ENCODE measurements around the gene UBTD2.

The UBTD2 gene

GRCh38 chr5:172319708-172320441, 36.3 kb upstream of the UBTD2 start:
- TF ChIP-seq, protein P1, sequence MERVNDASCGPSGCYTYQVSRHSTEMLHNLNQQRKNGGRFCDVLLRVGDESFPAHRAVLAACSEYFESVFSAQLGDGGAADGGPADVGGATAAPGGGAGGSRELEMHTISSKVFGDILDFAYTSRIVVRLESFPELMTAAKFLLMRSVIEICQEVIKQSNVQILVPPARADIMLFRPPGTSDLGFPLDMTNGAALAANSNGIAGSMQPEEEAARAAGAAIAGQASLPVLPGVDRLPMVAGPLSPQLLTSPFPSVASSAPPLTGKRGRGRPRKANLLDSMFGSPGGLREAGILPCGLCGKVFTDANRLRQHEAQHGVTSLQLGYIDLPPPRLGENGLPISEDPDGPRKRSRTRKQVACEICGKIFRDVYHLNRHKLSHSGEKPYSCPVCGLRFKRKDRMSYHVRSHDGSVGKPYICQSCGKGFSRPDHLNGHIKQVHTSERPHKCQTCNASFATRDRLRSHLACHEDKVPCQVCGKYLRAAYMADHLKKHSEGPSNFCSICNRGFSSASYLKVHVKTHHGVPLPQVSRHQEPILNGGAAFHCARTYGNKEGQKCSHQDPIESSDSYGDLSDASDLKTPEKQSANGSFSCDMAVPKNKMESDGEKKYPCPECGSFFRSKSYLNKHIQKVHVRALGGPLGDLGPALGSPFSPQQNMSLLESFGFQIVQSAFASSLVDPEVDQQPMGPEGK (CRISPR knock-in tag; IDR thresholded peaks at IDR 0.05; ENCODE audit: borderline replicate concordance): no peak
- no peak for TF ChIP-seq SNAI2 (CRISPR knock-in tag; IDR thresholded peaks at IDR 0.05)
- TF ChIP-seq ZFP3 (CRISPR knock-in tag; IDR thresholded peaks at IDR 0.05): no peak
- TF ChIP-seq OSR1 (CRISPR knock-in tag; IDR thresholded peaks at IDR 0.05): no peak
- TF ChIP-seq TCF4 (CRISPR knock-in tag; IDR thresholded peaks at IDR 0.05; ENCODE audit: borderline replicate concordance): no peak
- TF ChIP-seq, protein P2, sequence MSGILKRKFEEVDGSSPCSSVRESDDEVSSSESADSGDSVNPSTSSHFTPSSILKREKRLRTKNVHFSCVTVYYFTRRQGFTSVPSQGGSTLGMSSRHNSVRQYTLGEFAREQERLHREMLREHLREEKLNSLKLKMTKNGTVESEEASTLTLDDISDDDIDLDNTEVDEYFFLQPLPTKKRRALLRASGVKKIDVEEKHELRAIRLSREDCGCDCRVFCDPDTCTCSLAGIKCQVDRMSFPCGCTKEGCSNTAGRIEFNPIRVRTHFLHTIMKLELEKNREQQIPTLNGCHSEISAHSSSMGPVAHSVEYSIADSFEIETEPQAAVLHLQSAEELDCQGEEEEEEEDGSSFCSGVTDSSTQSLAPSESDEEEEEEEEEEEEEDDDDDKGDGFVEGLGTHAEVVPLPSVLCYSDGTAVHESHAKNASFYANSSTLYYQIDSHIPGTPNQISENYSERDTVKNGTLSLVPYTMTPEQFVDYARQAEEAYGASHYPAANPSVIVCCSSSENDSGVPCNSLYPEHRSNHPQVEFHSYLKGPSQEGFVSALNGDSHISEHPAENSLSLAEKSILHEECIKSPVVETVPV (CRISPR knock-in tag; IDR thresholded peaks at IDR 0.05): no peak
- no peak for TF ChIP-seq RARB (CRISPR knock-in tag; IDR thresholded peaks at IDR 0.05)
- TF ChIP-seq, protein P3, sequence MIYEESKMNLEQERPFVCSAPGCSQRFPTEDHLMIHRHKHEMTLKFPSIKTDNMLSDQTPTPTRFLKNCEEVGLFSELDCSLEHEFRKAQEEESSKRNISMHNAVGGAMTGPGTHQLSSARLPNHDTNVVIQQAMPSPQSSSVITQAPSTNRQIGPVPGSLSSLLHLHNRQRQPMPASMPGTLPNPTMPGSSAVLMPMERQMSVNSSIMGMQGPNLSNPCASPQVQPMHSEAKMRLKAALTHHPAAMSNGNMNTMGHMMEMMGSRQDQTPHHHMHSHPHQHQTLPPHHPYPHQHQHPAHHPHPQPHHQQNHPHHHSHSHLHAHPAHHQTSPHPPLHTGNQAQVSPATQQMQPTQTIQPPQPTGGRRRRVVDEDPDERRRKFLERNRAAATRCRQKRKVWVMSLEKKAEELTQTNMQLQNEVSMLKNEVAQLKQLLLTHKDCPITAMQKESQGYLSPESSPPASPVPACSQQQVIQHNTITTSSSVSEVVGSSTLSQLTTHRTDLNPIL (CRISPR knock-in tag; IDR thresholded peaks at IDR 0.05; ENCODE audit: low read depth): no peak
- TF ChIP-seq ISL1 (CRISPR knock-in tag; IDR thresholded peaks at IDR 0.05): no peak
- TF ChIP-seq ZFP30 (CRISPR knock-in tag; IDR thresholded peaks at IDR 0.05): no peak
- TF ChIP-seq ZNF70 (CRISPR knock-in tag; IDR thresholded peaks at IDR 0.05): no peak
- no peak for TF ChIP-seq TOX (CRISPR knock-in tag; IDR thresholded peaks at IDR 0.05; ENCODE audit: borderline replicate concordance)
- TF ChIP-seq ZNF8 (CRISPR knock-in tag; IDR thresholded peaks at IDR 0.05): no peak
- no peak for TF ChIP-seq ZC3H10 (CRISPR knock-in tag; IDR thresholded peaks at IDR 0.05)
- no peak for TF ChIP-seq ARNTL (CRISPR knock-in tag; IDR thresholded peaks at IDR 0.05; ENCODE audit: borderline replicate concordance, low read depth)
- no peak for TF ChIP-seq GLIS3 (CRISPR knock-in tag; IDR thresholded peaks at IDR 0.05)
- TF ChIP-seq POU6F1 (CRISPR knock-in tag; IDR thresholded peaks at IDR 0.05; ENCODE audit: borderline replicate concordance, low read depth): no peak
- no peak for TF ChIP-seq ESRRG (CRISPR knock-in tag; IDR thresholded peaks at IDR 0.05)
- TF ChIP-seq CSDC2 (CRISPR knock-in tag; IDR thresholded peaks at IDR 0.05): no peak
- no peak for ATAC-seq

GRCh38 chr5:172315587-172316493, 32.3 kb upstream of the UBTD2 start:
- TF ChIP-seq, protein P1 (CRISPR knock-in tag; IDR thresholded peaks at IDR 0.05; ENCODE audit: borderline replicate concordance): no peak
- no peak for TF ChIP-seq OSR1 (CRISPR knock-in tag; IDR thresholded peaks at IDR 0.05)
- TF ChIP-seq TOX (CRISPR knock-in tag; IDR thresholded peaks at IDR 0.05; ENCODE audit: borderline replicate concordance): no peak
- TF ChIP-seq GLIS3 (CRISPR knock-in tag; IDR thresholded peaks at IDR 0.05): no peak
- no peak for TF ChIP-seq ZNF565 (CRISPR knock-in tag; conservative IDR thresholded peaks at IDR 0.05; ENCODE audit: low read depth)
- no peak for TF ChIP-seq CSDC2 (CRISPR knock-in tag; IDR thresholded peaks at IDR 0.05)
- no peak for TF ChIP-seq ISL1 (CRISPR knock-in tag; IDR thresholded peaks at IDR 0.05)
- no peak for TF ChIP-seq ARNTL (CRISPR knock-in tag; IDR thresholded peaks at IDR 0.05; ENCODE audit: borderline replicate concordance, low read depth)
- TF ChIP-seq RARB (CRISPR knock-in tag; IDR thresholded peaks at IDR 0.05): no peak
- TF ChIP-seq ZNF8 (CRISPR knock-in tag; IDR thresholded peaks at IDR 0.05): no peak
- no peak for TF ChIP-seq PPARA (CRISPR knock-in tag; IDR thresholded peaks at IDR 0.05; ENCODE audit: borderline replicate concordance)
- TF ChIP-seq, protein P3 (CRISPR knock-in tag; IDR thresholded peaks at IDR 0.05; ENCODE audit: low read depth): no peak
- TF ChIP-seq BACH2 (CRISPR knock-in tag; IDR thresholded peaks at IDR 0.05; ENCODE audit: borderline replicate concordance): no peak
- TF ChIP-seq TSHZ2 (CRISPR knock-in tag; IDR thresholded peaks at IDR 0.05): no peak
- TF ChIP-seq ZFP3 (CRISPR knock-in tag; IDR thresholded peaks at IDR 0.05): no peak
- no peak; the same call in 2 of the 3 replicates for ATAC-seq
